H1 (cell line): ENCODE data around the gene TIAM2. TPM values are rescaled to one million over a fixed set of nuclear protein-coding genes. Genes with fewer than 3 reads are reported as not detected.

ENCODE experiments used
- ATF3 ChIP-seq: IDR thresholded peaks from 2 replicates; pipeline ENCODE4 v1.6.1; 2011; ENCODE audit warnings: low read depth, mild to moderate bottlenecking, low read length; ENCODE audit not compliant: insufficient read depth
- HDAC2 ChIP-seq, 2 experiments: fragments of 300-600 bp in 1 of 2; sonication (generic) in 1 of 2; IDR thresholded peaks; 2 replicates each; pipeline ENCODE4 v1.6.1; 2011 to 2012; ENCODE audit warnings: low read depth in 2 of 2, low read length in 2 of 2, mild to moderate bottlenecking in 2 of 2, moderate library complexity in 2 of 2, borderline replicate concordance in 1 of 2, inconsistent platforms in 1 of 2
- KDM4A ChIP-seq: IDR thresholded peaks from one replicate; pipeline ENCODE4 v1.7.1; 2012; ENCODE audit warnings: low read depth, mild to moderate bottlenecking, moderate library complexity, low read length, inconsistent platforms; ENCODE audit not compliant: severe bottlenecking
- RAD21 ChIP-seq, 2 experiments: IDR thresholded peaks in 1 of 2; conservative IDR thresholded peaks in 1 of 2; 2 replicates each; pipeline ENCODE4 v1.6.1; 2011; ENCODE audit warnings: low read depth in 2 of 2, low read length in 2 of 2, improper control_type of control experiment in 1 of 2, inconsistent platforms in 1 of 2, mild to moderate bottlenecking in 1 of 2, moderate library complexity in 1 of 2
- polyA plus RNA-seq, 7 experiments: library from polyadenylated mRNA; depleted of rRNA in 3 of 7; stranded (reverse) in 5 of 7; unstranded in 2 of 7; fragments of >200 nt in 5 of 7; fragments of 200-250 nt in 2 of 7; gene quantifications; 1 replicate in 5 of 7; 2 replicates in 1 of 7; 4 replicates in 1 of 7; pipeline versions ENCODE4 v1.2.1 to v1.2.3, GENCODE V29; 2011 to 2013; ENCODE audit warnings: missing spikeins in 2 of 7, mixed read lengths in 2 of 7
- total RNA-seq: library from RNA; stranded (reverse); fragmentation: NEBNext Ultra II Directional; extraction: Animal tissue kit (Norgen Biotek cat#: 25700); gene quantifications from 2 replicates; pipeline ENCODE4 v1.2.1, GENCODE V29; 2021
- TF ChIP-seq, protein P1 (sequence below): fragments of 300-600 bp; sonication (generic); IDR thresholded peaks from 2 replicates; pipeline ENCODE4 v1.7.1; 2012; ENCODE audit warnings: low read length, moderate library complexity, mild to moderate bottlenecking, inconsistent platforms; ENCODE audit not compliant: insufficient replicate concordance
- TF ChIP-seq, protein P2 (sequence below): IDR thresholded peaks from 2 replicates; pipeline ENCODE4 v1.6.1; 2012; ENCODE audit warnings: low read length, inconsistent platforms

TIAM2 gene
- total and polyA plus RNA-seq, 2 of the 8 experiments (the other 6 are each of a cell fraction or from before 2014, with no cell fraction given): 7.4 to 23.9 TPM

- TF ChIP-seq HDAC2 (IDR thresholded peaks at IDR 0.05; ENCODE audit: borderline replicate concordance in 1 of 2, low read depth in 2 of 2, low read length in 2 of 2) (no peak), KDM4A (no peak), ATF3 (no peak), RAD21 (IDR thresholded peaks at IDR 0.05 in 1 of 2, conservative IDR thresholded peaks at IDR 0.05 in 1 of 2; ENCODE audit: low read depth in 2 of 2, low read length in 2 of 2) (peak; percentile 87 to 91)
- TF ChIP-seq, protein P1, sequence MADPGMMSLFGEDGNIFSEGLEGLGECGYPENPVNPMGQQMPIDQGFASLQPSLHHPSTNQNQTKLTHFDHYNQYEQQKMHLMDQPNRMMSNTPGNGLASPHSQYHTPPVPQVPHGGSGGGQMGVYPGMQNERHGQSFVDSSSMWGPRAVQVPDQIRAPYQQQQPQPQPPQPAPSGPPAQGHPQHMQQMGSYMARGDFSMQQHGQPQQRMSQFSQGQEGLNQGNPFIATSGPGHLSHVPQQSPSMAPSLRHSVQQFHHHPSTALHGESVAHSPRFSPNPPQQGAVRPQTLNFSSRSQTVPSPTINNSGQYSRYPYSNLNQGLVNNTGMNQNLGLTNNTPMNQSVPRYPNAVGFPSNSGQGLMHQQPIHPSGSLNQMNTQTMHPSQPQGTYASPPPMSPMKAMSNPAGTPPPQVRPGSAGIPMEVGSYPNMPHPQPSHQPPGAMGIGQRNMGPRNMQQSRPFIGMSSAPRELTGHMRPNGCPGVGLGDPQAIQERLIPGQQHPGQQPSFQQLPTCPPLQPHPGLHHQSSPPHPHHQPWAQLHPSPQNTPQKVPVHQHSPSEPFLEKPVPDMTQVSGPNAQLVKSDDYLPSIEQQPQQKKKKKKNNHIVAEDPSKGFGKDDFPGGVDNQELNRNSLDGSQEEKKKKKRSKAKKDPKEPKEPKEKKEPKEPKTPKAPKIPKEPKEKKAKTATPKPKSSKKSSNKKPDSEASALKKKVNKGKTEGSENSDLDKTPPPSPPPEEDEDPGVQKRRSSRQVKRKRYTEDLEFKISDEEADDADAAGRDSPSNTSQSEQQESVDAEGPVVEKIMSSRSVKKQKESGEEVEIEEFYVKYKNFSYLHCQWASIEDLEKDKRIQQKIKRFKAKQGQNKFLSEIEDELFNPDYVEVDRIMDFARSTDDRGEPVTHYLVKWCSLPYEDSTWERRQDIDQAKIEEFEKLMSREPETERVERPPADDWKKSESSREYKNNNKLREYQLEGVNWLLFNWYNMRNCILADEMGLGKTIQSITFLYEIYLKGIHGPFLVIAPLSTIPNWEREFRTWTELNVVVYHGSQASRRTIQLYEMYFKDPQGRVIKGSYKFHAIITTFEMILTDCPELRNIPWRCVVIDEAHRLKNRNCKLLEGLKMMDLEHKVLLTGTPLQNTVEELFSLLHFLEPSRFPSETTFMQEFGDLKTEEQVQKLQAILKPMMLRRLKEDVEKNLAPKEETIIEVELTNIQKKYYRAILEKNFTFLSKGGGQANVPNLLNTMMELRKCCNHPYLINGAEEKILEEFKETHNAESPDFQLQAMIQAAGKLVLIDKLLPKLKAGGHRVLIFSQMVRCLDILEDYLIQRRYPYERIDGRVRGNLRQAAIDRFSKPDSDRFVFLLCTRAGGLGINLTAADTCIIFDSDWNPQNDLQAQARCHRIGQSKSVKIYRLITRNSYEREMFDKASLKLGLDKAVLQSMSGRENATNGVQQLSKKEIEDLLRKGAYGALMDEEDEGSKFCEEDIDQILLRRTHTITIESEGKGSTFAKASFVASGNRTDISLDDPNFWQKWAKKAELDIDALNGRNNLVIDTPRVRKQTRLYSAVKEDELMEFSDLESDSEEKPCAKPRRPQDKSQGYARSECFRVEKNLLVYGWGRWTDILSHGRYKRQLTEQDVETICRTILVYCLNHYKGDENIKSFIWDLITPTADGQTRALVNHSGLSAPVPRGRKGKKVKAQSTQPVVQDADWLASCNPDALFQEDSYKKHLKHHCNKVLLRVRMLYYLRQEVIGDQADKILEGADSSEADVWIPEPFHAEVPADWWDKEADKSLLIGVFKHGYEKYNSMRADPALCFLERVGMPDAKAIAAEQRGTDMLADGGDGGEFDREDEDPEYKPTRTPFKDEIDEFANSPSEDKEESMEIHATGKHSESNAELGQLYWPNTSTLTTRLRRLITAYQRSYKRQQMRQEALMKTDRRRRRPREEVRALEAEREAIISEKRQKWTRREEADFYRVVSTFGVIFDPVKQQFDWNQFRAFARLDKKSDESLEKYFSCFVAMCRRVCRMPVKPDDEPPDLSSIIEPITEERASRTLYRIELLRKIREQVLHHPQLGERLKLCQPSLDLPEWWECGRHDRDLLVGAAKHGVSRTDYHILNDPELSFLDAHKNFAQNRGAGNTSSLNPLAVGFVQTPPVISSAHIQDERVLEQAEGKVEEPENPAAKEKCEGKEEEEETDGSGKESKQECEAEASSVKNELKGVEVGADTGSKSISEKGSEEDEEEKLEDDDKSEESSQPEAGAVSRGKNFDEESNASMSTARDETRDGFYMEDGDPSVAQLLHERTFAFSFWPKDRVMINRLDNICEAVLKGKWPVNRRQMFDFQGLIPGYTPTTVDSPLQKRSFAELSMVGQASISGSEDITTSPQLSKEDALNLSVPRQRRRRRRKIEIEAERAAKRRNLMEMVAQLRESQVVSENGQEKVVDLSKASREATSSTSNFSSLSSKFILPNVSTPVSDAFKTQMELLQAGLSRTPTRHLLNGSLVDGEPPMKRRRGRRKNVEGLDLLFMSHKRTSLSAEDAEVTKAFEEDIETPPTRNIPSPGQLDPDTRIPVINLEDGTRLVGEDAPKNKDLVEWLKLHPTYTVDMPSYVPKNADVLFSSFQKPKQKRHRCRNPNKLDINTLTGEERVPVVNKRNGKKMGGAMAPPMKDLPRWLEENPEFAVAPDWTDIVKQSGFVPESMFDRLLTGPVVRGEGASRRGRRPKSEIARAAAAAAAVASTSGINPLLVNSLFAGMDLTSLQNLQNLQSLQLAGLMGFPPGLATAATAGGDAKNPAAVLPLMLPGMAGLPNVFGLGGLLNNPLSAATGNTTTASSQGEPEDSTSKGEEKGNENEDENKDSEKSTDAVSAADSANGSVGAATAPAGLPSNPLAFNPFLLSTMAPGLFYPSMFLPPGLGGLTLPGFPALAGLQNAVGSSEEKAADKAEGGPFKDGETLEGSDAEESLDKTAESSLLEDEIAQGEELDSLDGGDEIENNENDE: no peak
- TF ChIP-seq, protein P2, sequence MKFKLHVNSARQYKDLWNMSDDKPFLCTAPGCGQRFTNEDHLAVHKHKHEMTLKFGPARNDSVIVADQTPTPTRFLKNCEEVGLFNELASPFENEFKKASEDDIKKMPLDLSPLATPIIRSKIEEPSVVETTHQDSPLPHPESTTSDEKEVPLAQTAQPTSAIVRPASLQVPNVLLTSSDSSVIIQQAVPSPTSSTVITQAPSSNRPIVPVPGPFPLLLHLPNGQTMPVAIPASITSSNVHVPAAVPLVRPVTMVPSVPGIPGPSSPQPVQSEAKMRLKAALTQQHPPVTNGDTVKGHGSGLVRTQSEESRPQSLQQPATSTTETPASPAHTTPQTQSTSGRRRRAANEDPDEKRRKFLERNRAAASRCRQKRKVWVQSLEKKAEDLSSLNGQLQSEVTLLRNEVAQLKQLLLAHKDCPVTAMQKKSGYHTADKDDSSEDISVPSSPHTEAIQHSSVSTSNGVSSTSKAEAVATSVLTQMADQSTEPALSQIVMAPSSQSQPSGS: no peak
Observed at GRCh38 chr6:155174576-155175211, 179.6 kb downstream of the TIAM2 start (continued).
